Measurements from ENCODE around the gene FIGN.

Gene FIGN

DNA sequence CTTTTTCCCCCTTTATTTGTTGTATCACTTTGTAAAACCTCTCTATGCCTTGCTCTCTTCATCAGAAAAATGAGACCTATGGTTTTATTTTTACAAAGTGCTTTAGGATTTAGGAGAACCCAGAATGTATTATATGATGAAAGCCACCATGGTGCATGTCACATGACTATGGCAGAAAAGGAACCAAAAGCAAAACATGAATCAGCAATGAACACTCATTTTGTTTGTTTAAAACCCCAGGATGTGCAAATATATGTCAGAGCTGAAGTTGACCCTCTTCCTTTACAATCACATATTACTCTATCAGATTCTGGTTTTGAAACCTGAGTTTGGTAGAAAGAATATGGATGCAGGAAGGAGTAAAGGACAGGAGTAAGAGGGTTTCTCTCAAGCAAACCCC lies 70.0 kb downstream of the FIGN start:
- no peak for TF ChIP-seq EZH2 (IDR thresholded peaks at IDR 0.05; ENCODE audit: borderline replicate concordance, low read depth, low read length, severe bottlenecking)
- TF ChIP-seq, protein P1, sequence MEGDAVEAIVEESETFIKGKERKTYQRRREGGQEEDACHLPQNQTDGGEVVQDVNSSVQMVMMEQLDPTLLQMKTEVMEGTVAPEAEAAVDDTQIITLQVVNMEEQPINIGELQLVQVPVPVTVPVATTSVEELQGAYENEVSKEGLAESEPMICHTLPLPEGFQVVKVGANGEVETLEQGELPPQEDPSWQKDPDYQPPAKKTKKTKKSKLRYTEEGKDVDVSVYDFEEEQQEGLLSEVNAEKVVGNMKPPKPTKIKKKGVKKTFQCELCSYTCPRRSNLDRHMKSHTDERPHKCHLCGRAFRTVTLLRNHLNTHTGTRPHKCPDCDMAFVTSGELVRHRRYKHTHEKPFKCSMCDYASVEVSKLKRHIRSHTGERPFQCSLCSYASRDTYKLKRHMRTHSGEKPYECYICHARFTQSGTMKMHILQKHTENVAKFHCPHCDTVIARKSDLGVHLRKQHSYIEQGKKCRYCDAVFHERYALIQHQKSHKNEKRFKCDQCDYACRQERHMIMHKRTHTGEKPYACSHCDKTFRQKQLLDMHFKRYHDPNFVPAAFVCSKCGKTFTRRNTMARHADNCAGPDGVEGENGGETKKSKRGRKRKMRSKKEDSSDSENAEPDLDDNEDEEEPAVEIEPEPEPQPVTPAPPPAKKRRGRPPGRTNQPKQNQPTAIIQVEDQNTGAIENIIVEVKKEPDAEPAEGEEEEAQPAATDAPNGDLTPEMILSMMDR (IDR thresholded peaks at IDR 0.05; ENCODE audit: borderline replicate concordance, extremely low read depth, low read length, poor library complexity, severe bottlenecking) = no peak
- no peaks in the 10 kb centered on the region for H3K79me2 ChIP-seq (ENCODE audit: insufficient read depth, low read length)

DNA sequence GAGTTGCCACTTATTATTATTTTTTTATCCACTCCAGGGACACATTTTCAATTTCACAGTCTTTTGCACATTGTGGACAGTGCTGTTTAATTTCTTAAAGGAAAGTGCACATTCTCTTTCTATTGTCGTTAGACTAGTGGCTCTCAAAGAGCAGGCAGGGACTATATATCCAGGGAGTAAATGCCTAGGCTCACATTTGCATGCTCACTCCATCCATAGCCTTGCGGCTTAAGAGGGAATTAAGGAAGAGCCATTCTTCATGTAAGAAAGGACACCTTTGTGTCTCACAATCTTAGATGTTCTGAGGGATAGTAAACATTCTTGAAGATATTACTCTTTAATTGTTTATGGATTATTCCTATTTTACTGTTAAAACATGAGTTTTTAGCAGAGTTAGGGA lies 70.8 kb downstream of the FIGN start:
- Histone ChIP-seq H3K36me3 (ENCODE audit: insufficient read depth, low read length) (no peaks in the 10 kb centered on the region), H3K9me3 (ENCODE audit: insufficient read depth, low read length, severe bottlenecking) (no peaks in the 10 kb centered on the region), H2AFZ (ENCODE audit: low read depth, low read length) (no peak overlapping the region), H4K20me1 (ENCODE audit: insufficient read depth, low read length) (no peaks in the 10 kb centered on the region), H3K4me1 (ENCODE audit: insufficient read depth, low read length) (no peaks in the 10 kb centered on the region), H3K4me2 (ENCODE audit: insufficient read depth, low read length) (no peak overlapping the region), H3K27ac (ENCODE audit: low read length) (no peak overlapping the region), H3K27me3 (ENCODE audit: insufficient read depth, low read length, poor library complexity) (peaks cover 2% of the 10 kb centered on the region), H3K79me2 (ENCODE audit: insufficient read depth, low read length) (no peaks in the 10 kb centered on the region), H3K9ac (ENCODE audit: low read depth, low read length) (no peak overlapping the region), H3K4me3 (ENCODE audit: low read depth in 1 of 2, low read length in 2 of 2) (no peak overlapping the region)
- DNase-seq (no peak), ATAC-seq (ENCODE audit: insufficient read depth, low read depth) (no peak)
- TF ChIP-seq EZH2 (IDR thresholded peaks at IDR 0.05; ENCODE audit: borderline replicate concordance, low read depth, low read length, severe bottlenecking) = no peak
- TF ChIP-seq, protein P1 (IDR thresholded peaks at IDR 0.05; ENCODE audit: borderline replicate concordance, extremely low read depth, low read length, poor library complexity, severe bottlenecking) = no peak

More for the DNA sequence above, 70.0 kb downstream of the FIGN start:
- Histone ChIP-seq H3K9me3 (ENCODE audit: insufficient read depth, low read length, severe bottlenecking) (no peaks in the 10 kb centered on the region), H3K27me3 (ENCODE audit: insufficient read depth, low read length, poor library complexity) (peaks cover 2% of the 10 kb centered on the region), H3K9ac (ENCODE audit: low read depth, low read length) (no peak overlapping the region), H4K20me1 (ENCODE audit: insufficient read depth, low read length) (no peaks in the 10 kb centered on the region), H3K4me2 (ENCODE audit: insufficient read depth, low read length) (no peak overlapping the region), H3K4me3 (ENCODE audit: low read depth in 1 of 2, low read length in 2 of 2) (no peak overlapping the region), H3K4me1 (ENCODE audit: insufficient read depth, low read length) (no peaks in the 10 kb centered on the region), H3K27ac (ENCODE audit: low read length) (no peak overlapping the region), H2AFZ (ENCODE audit: low read depth, low read length) (no peak overlapping the region), H3K36me3 (ENCODE audit: insufficient read depth, low read length) (no peaks in the 10 kb centered on the region)
- DNase-seq (no peak), ATAC-seq (ENCODE audit: insufficient read depth, low read depth) (no peak)

GRCh38 chr2:163664610-163665009 lies 71.2 kb downstream of the FIGN start:
- no peaks in the 10 kb centered on the region for H3K9me3 ChIP-seq (ENCODE audit: insufficient read depth, low read length, severe bottlenecking)
- TF ChIP-seq, protein P1 (IDR thresholded peaks at IDR 0.05; ENCODE audit: borderline replicate concordance, extremely low read depth, low read length, poor library complexity, severe bottlenecking) = no peak
- TF ChIP-seq EZH2 (IDR thresholded peaks at IDR 0.05; ENCODE audit: borderline replicate concordance, low read depth, low read length, severe bottlenecking) = no peak

More at GRCh38 chr2:163664610-163665009, 71.2 kb downstream of the FIGN start:
- H2AFZ ChIP-seq (ENCODE audit: low read depth, low read length) = no peak overlapping the region
- no peak for DNase-seq
- H3K27me3 ChIP-seq (ENCODE audit: insufficient read depth, low read length, poor library complexity) = peaks cover 2% of the 10 kb centered on the region
- no peak overlapping the region for H3K27ac ChIP-seq (ENCODE audit: low read length)
- H4K20me1 ChIP-seq (ENCODE audit: insufficient read depth, low read length) = no peaks in the 10 kb centered on the region
- no peak overlapping the region for H3K4me3 ChIP-seq (ENCODE audit: low read depth in 1 of 2, low read length in 2 of 2)
- no peaks in the 10 kb centered on the region for H3K4me1 ChIP-seq (ENCODE audit: insufficient read depth, low read length)
- ATAC-seq (ENCODE audit: insufficient read depth, low read depth) = no peak
- H3K9ac ChIP-seq (ENCODE audit: low read depth, low read length) = no peak overlapping the region
- no peak overlapping the region for H3K4me2 ChIP-seq (ENCODE audit: insufficient read depth, low read length)
- H3K79me2 ChIP-seq (ENCODE audit: insufficient read depth, low read length) = no peaks in the 10 kb centered on the region
- no peaks in the 10 kb centered on the region for H3K36me3 ChIP-seq (ENCODE audit: insufficient read depth, low read length)

Measured in DND-41 (cell line).